Measurements from ENCODE around the gene CLPTM1L.

DNA sequence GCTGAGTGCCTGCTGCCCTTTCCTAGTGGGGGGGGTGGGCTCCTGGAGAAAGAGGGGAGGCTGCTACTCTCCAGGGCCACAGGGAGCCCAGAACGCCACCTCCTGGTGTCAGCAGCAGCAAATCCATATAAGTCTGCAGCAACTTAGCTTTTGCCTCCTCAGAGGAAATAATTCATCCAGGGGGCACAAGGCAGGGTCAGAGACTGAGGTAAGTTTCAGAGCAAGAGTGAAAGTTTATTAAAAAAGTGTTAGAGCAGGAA lies 4.0 kb upstream of the CLPTM1L start:
- TF ChIP-seq, protein P1, sequence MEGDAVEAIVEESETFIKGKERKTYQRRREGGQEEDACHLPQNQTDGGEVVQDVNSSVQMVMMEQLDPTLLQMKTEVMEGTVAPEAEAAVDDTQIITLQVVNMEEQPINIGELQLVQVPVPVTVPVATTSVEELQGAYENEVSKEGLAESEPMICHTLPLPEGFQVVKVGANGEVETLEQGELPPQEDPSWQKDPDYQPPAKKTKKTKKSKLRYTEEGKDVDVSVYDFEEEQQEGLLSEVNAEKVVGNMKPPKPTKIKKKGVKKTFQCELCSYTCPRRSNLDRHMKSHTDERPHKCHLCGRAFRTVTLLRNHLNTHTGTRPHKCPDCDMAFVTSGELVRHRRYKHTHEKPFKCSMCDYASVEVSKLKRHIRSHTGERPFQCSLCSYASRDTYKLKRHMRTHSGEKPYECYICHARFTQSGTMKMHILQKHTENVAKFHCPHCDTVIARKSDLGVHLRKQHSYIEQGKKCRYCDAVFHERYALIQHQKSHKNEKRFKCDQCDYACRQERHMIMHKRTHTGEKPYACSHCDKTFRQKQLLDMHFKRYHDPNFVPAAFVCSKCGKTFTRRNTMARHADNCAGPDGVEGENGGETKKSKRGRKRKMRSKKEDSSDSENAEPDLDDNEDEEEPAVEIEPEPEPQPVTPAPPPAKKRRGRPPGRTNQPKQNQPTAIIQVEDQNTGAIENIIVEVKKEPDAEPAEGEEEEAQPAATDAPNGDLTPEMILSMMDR (IDR thresholded peaks at IDR 0.05): no peak
- no peak for TF ChIP-seq POLR2A (IDR thresholded peaks at IDR 0.05)

Measured in tibial nerve (tissue), 3 donors.